Upper lobe of left lung (tissue), 6 donors: ENCODE data around the gene CD276. TPM values are rescaled to one million over a fixed set of nuclear protein-coding genes. Genes with fewer than 3 reads are reported as not detected.

Experiments
- ATAC-seq, 2 donors: fragments of 200-7000 bp; cut with Tn5 transposase; one replicate each; pipeline ENCODE4 v1.9.1; 2022; ENCODE audit warnings: mild to moderate bottlenecking in 2 of 2, moderate library complexity in 2 of 2; ENCODE audit not compliant: low FRiP score in 2 of 2
- DNase-seq, 2 donors: peaks; one replicate each; pipeline ENCODE4 v3.0.0-alpha.2; 2019 to 2020
- H3K27ac ChIP-seq, 4 donors: fragments of 200-600 bp; sonication (generic); one replicate each; pipeline ENCODE4 v1.5.1; 2016 to 2019
- H3K27me3 ChIP-seq, 4 donors: fragments of 200-600 bp; sonication (generic); one replicate each; pipeline ENCODE4 v1.5.1; 2017 to 2019
- H3K36me3 ChIP-seq, 4 donors: fragments of 200-600 bp; sonication (generic); one replicate each; pipeline ENCODE4 v1.5.1; 2016 to 2019
- H3K4me1 ChIP-seq, 4 donors: fragments of 200-600 bp; sonication (generic); one replicate each; pipeline ENCODE4 v1.5.1; 2018 to 2019
- H3K4me3 ChIP-seq, 4 donors: fragments of 200-600 bp; sonication (generic); one replicate each; pipeline ENCODE4 v1.5.1; 2017 to 2019; ENCODE audit warnings: mild to moderate bottlenecking in 2 of 4, moderate library complexity in 1 of 4
- H3K9me3 ChIP-seq, 4 donors: fragments of 200-600 bp; sonication (generic); one replicate each; pipeline ENCODE4 v1.5.1; 2018 to 2019
- CTCF ChIP-seq, 6 experiments: fragments of 450-650 bp in 4 of 6; fragments of 200-600 bp in 2 of 6; sonication (generic) in 2 of 6; IDR thresholded peaks; one replicate each; pipeline ENCODE4 v1.5.1; 2016 to 2019; ENCODE audit warnings: antibody characterized with exemption in 6 of 6
- EP300 ChIP-seq, 4 donors: sonication (generic); formaldehyde crosslinking; IDR thresholded peaks; one replicate each; pipeline ENCODE4 v1.5.1; 2017; ENCODE audit warnings: antibody characterized with exemption in 4 of 4, control low read depth in 2 of 4
- POLR2A ChIP-seq, 4 donors: fragments of 450-650 bp; IDR thresholded peaks; one replicate each; pipeline ENCODE4 v1.5.1; 2016 to 2017; ENCODE audit warnings: antibody characterized with exemption in 4 of 4, mild to moderate bottlenecking in 2 of 4
- POLR2AphosphoS5 ChIP-seq, 2 donors: sonication (generic); formaldehyde crosslinking; IDR thresholded peaks; one replicate each; pipeline ENCODE4 v1.5.1; 2017; ENCODE audit warnings: antibody characterized with exemption in 2 of 2
- WGBS, 2 donors: methylation state at CpG; one replicate each; pipeline ENCODE4 v1.1.5; 2017 to 2018; 5-methylcytosine and 5-hydroxymethylcytosine counted together
- total RNA-seq, 6 donors: library from RNA; depleted of rRNA in 4 of 6; stranded (reverse); fragments of >200 nt in 4 of 6; gene quantifications; one replicate each; pipeline versions ENCODE4 v1.1.0 to v1.2.1, GENCODE V29; 2016 to 2021
- donor health status: DM: no; HTN: no; CAD: no; lungs with moderate emphysema.
- donor health status: DM: no; HTN: yes; CAD: no; lungs with severe emphysema.

Gene CD276
- total RNA-seq, 6 donors from 2014 or later: 32.2 to 83.6 (median 65.8) TPM

- ATAC-seq: no peak
- H3K4me1 ChIP-seq: no peaks in the 10 kb centered on the region
- no peak overlapping the region for H3K27ac ChIP-seq
- no peaks in the 10 kb centered on the region for H3K9me3 ChIP-seq
- TF ChIP-seq POLR2A (IDR thresholded peaks at IDR 0.05) (no peak), CTCF (IDR thresholded peaks at IDR 0.05) (no peak), POLR2AphosphoS5 (IDR thresholded peaks at IDR 0.05) (no peak), EP300 (IDR thresholded peaks at IDR 0.05) (no peak)
- no peak overlapping the region for H3K4me3 ChIP-seq
- H3K27me3 ChIP-seq: no peaks in the 10 kb centered on the region
- 64 to 78% methylated on average over 3 of the region's 3 CpGs for WGBS, 2 donors
- DNase-seq: no peak
- no peaks in the 10 kb centered on the region for H3K36me3 ChIP-seq
These were observed 57.2 kb downstream of the CD276 start for GRCh38 chr15:73741321-73741836.

- 63 to 67% methylated on average over 1 of the region's 1 CpG for WGBS, 2 donors
- Histone ChIP-seq H3K4me3 (no peak overlapping the region), H3K27ac (no peak overlapping the region), H3K4me1 (no peaks in the 10 kb centered on the region), H3K27me3 (no peaks in the 10 kb centered on the region), H3K36me3 (no peaks in the 10 kb centered on the region), H3K9me3 (no peaks in the 10 kb centered on the region)
- TF ChIP-seq CTCF (IDR thresholded peaks at IDR 0.05) (no peak), POLR2A (IDR thresholded peaks at IDR 0.05) (no peak), EP300 (IDR thresholded peaks at IDR 0.05) (no peak), POLR2AphosphoS5 (IDR thresholded peaks at IDR 0.05) (no peak)
- no peak for DNase-seq
- ATAC-seq: no peak
These were observed 60.1 kb downstream of the CD276 start for GRCh38 chr15:73744293-73744692.

GRCh38 chr15:73745073-73745472, 60.9 kb downstream of the CD276 start:
- ATAC-seq (no peak), DNase-seq (no peak)
- WGBS, 2 donors: 55 to 67% methylated on average over 7 of the region's 7 CpGs
- no peak overlapping the region for H3K27ac ChIP-seq
- H3K27me3 ChIP-seq: no peaks in the 10 kb centered on the region
- H3K4me3 ChIP-seq: no peak overlapping the region
- H3K36me3 ChIP-seq: no peaks in the 10 kb centered on the region
- no peaks in the 10 kb centered on the region for H3K9me3 ChIP-seq
- no peaks in the 10 kb centered on the region for H3K4me1 ChIP-seq
- TF ChIP-seq EP300 (IDR thresholded peaks at IDR 0.05) (no peak), POLR2AphosphoS5 (IDR thresholded peaks at IDR 0.05) (no peak), CTCF (IDR thresholded peaks at IDR 0.05) (no peak), POLR2A (IDR thresholded peaks at IDR 0.05) (no peak)

GRCh38 chr15:73746261-73746660, 62.1 kb downstream of the CD276 start:
- 57 to 62% methylated on average over 6 to 8 of the region's 8 CpGs for WGBS, 2 donors
- no peak overlapping the region for H3K4me3 ChIP-seq
- peaks cover 0 to 4% (median 2%) of the 10 kb centered on the region in 4 donors for H3K27me3 ChIP-seq
- no peaks in the 10 kb centered on the region for H3K9me3 ChIP-seq
- no peak overlapping the region for H3K27ac ChIP-seq
- H3K4me1 ChIP-seq: peaks cover 0 to 4% (median 0%) of the 10 kb centered on the region in 4 donors
- TF ChIP-seq POLR2AphosphoS5 (IDR thresholded peaks at IDR 0.05) (no peak), EP300 (IDR thresholded peaks at IDR 0.05) (no peak), POLR2A (IDR thresholded peaks at IDR 0.05) (no peak), CTCF (IDR thresholded peaks at IDR 0.05) (no peak)
- DNase-seq (no peak), ATAC-seq (no peak)
- H3K36me3 ChIP-seq: no peaks in the 10 kb centered on the region

GRCh38 chr15:73746883-73747282, 62.7 kb downstream of the CD276 start:
- ATAC-seq (no peak), DNase-seq (no peak)
- Histone ChIP-seq H3K27me3 (peaks cover 0 to 10% (median 5%) of the 10 kb centered on the region in 4 donors), H3K36me3 (no peaks in the 10 kb centered on the region), H3K27ac (no peak overlapping the region), H3K9me3 (no peaks in the 10 kb centered on the region), H3K4me3 (no peak overlapping the region), H3K4me1 (peaks cover under 1 to 10% (median 2%) of the 10 kb centered on the region in 4 donors)
- WGBS, 2 donors: 32 to 40% methylated on average over 7 of the region's 7 CpGs
- TF ChIP-seq EP300 (IDR thresholded peaks at IDR 0.05) (no peak), CTCF (IDR thresholded peaks at IDR 0.05) (no peak), POLR2A (IDR thresholded peaks at IDR 0.05) (no peak), POLR2AphosphoS5 (IDR thresholded peaks at IDR 0.05) (no peak)
